ENCODE data around the gene CFAP299.
"Not testable (repeated sequence)": the region's sequence is repeated elsewhere in the genome, so short reads cannot be mapped to it uniquely, and the experiment has no call there.

The CFAP299 gene

GRCh38 chr4:80610199-80610598 is 274.7 kb downstream of the CFAP299 start:
- DNase-seq (ENCODE audit: low read depth in 2 of 2): no peak

GRCh38 chr4:80610845-80611677 is 275.5 kb downstream of the CFAP299 start:
- no peak for DNase-seq (ENCODE audit: low read depth in 2 of 2)

GRCh38 chr4:80611678-80611979 is 276.1 kb downstream of the CFAP299 start:
- no peak for DNase-seq (ENCODE audit: low read depth in 2 of 2)

DNA sequence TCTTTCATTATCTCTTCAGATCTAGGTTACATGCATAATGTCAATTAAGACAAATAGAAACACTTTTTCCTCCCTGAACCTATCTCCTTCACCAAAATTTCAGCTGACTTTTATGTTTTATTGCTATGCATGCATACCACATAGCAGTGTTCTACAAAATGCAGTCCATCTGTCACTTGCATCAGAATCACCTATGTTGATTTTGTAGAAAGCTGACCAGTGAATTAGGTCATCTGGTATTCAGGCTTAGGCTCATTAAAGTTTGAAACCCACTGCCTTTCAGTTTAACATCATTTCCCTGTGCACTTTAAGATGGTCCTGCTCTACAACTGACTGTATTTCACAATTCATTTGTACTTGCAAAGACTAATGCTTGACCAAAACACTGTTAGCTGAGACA is 277.9 kb downstream of the CFAP299 start:
- no peak for DNase-seq (ENCODE audit: low read depth in 2 of 2)

GRCh38 chr4:80614319-80614718 is 278.8 kb downstream of the CFAP299 start:
- no peak for DNase-seq (ENCODE audit: low read depth in 2 of 2)

GRCh38 chr4:80615099-80615498 is 279.6 kb downstream of the CFAP299 start:
- no peak for DNase-seq (ENCODE audit: low read depth in 2 of 2)

DNA sequence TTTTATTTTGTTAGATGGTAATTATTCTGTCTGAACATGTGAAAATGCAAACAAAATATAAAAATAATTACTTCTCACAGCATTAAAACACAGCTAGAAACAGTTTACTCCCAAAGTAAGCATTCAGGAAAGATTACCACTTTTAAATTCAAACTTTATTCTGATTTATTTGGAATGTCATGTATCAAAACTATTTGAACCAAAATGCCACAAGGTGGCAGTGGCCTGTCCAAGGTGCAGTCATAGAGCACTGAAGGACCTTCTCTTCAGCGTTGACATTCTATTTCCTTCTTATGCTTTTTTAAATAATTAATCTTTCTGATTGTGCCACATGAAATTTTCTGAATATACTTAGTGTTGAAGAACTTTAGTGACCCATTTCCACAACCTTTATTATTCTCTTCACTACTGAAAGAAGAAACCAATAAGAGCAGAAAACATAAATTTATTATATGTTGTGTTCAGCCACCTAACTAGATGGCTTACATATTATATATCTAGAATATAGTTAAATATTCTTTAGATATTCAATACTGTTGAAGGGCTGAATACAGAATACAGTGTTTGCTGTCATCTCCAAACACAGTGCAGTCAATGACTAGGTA is 283.6 kb downstream of the CFAP299 start:
- no peak for DNase-seq (ENCODE audit: low read depth in 2 of 2)

DNA sequence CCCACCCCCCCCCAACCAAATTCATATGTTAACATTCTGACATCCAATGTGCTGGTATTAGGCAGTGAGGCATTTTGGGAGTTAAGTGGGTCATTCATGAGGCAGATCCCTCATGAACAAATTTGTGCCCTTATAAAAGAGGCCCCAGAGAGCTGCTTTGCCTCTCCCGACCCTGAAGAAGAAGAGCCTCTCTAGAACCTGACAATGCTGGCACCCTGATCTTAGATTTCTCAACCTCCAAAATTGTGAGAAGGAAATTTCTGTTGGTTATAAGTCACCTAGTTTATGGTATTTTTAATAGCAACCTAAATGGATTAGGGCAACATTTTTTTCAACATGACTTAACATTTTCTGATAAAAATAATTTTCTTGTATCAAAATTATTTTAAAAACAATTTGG is 296.3 kb downstream of the CFAP299 start:
- DNase-seq (ENCODE audit: low read depth in 2 of 2): no peak

GRCh38 chr4:80637190-80637589 is 301.7 kb downstream of the CFAP299 start:
- no peak for DNase-seq (ENCODE audit: low read depth in 2 of 2)

DNA sequence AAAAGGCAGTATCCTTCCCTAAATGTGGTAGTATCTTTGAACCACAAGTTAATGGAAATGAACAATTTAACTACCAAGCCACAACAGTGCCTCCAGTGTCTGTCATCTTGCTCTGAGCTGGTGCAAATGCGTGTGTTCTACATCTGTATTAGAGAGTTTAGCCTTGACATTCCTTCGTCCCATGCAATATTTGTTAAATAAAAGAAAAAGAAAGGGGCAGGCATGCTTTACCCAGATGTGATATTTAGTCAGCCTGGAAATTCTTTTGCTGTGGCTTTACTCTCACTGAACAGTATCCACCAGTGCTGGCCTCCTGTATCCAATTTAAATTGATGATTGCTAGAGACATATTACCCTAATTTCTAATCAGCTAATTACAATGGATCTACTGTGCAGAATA is 310.5 kb downstream of the CFAP299 start:
- DNase-seq (ENCODE audit: low read depth in 2 of 2): no peak

DNA sequence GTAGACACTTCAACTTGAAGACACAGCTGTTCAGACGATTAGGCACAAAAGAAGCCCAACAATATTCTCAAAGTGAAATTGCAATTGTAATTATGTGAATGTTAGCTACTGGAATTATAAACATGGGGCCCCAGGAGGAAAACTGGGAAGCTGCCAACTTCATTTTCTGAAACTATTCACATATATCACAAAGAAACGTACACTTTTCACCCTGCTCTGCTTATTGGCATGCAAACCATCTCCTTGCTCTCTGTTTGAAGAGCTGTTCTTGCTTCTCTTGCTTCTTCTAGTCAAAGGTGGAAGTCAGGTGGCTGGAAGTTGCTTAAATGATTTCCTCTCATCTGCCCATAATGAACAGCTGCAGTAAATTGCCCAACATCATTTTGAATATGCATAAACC is 320.1 kb downstream of the CFAP299 start:
- no peak for DNase-seq (ENCODE audit: low read depth in 2 of 2)

DNA sequence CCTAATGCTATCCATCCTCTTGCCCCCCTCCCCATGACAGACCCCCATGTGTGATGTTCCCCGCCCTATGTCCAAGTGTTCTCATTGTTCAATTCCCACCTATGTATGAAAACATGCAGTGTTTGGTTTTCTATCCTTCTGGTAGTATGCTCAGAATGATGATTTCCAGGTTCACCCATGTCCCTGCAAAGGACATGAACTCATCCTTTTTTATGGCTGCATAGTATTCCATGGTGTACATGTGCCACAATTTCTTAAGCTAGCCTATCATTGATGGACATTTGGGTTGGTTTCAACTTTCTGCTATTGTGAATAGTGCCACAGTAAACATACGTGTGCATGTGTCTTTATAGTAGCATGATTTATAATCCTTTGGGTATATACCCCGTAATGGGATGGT is 334.6 kb downstream of the CFAP299 start:
- not testable (repeated sequence) for DNase-seq (ENCODE audit: low read depth in 2 of 2)

DNA sequence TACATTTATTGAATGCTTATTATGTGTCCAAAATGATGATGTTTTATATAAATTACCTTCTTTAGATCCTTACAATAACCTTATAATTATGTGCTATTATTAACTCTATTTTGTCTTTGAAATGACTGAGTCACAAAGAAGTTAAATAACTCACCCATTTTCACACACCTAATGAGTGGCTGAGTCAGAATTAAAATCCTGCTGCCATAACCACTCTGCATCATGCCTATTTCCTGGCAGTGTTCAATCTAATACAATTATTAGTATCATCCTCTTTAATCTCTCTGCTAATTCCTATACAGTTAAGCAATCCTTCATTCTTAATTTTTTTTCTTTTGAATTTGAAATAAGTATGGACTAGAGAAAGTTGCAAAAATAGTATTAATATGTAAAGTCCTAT is 342.9 kb downstream of the CFAP299 start:
- no peak for DNase-seq (ENCODE audit: low read depth in 2 of 2)

DNA sequence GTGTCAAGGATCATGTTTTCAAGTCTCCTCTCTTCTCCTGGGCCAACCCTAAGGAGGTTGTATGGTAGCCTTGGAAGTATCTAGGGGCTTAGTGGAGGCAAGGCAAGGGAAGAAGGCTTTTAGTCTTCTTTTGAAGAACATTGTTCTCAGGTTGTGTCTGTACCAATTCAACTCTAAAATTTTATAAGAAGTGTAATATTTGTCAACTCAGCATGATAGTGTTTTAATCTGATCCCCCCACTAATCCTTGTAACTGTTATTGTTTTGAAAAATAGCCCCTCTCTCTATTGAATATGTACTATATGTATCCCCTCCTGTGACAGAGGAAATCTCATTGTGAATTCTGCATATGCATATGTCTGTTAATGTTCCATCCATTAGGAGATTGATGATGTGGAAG is 345.4 kb downstream of the CFAP299 start:
- no peak for DNase-seq (ENCODE audit: low read depth in 2 of 2)

DNA sequence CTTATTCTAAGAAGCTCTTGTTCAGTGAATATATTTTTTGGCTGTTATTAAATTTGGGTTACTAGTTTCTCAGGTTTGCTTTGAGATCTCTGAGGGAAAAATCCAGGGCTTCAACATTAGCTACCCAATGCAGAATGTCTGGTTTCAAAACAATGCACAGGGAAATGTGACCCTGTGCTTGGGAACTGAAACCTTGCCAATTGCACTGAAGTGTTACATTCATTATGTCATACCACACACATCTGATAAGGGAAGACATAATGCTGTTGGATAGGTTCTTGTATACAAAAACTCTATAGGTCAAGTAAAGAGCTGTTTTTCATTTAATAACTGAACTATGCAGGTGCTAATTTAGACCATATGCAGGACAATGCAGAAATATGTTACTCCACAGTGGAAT is 349.7 kb downstream of the CFAP299 start:
- no peak for DNase-seq (ENCODE audit: low read depth in 2 of 2)

DNA sequence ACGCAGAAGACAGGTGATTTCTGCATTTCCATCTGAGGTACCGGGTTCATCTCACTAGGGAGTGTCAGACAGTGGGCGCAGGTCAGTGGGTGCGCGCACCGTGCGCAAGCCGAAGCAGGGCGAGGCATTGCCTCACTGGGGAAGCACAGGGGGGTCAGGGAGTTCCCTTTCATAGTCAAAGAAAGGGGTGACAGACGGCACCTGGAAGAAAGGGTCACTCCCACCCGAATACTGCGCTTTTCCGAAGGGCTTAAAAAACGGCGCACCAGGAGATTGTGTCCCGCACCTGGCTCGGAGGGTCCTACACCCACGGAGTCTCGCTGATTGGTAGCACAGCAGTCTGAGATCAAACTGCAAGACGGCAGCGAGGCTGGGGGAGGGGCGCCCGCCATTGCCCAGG is 352.2 kb downstream of the CFAP299 start:
- not testable (repeated sequence) for DNase-seq (ENCODE audit: low read depth in 2 of 2)

DNA sequence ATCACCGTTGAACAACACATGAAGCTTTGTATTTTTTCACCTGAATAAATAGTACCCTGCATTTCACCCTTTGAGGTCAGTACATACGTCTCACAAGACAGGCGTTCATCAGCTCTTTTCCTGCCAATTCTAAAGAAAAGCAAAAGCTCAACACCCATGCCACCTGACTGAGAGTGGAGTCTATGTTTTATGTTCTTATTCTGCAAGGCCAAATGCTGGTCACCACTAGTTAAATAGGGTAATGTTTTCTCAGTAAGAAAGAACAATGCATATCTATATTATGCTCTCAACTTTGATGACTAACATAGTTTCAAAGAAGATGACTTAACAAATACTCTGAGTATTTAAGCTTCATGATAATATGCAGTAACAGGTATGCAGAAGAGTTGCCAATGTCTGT is 358.6 kb downstream of the CFAP299 start:
- no peak for DNase-seq (ENCODE audit: low read depth in 2 of 2)

GRCh38 chr4:80705311-80705710 is 369.8 kb downstream of the CFAP299 start:
- DNase-seq (ENCODE audit: low read depth in 2 of 2): no peak

GRCh38 chr4:80709082-80709869 is 373.7 kb downstream of the CFAP299 start:
- no peak for DNase-seq (ENCODE audit: low read depth in 2 of 2)

GRCh38 chr4:80710748-80711451 is 375.4 kb downstream of the CFAP299 start:
- no peak for DNase-seq (ENCODE audit: low read depth in 2 of 2)

GRCh38 chr4:80711956-80712355 is 376.4 kb downstream of the CFAP299 start:
- DNase-seq (ENCODE audit: low read depth in 2 of 2): no peak

GRCh38 chr4:80713409-80713808 is 377.9 kb downstream of the CFAP299 start:
- DNase-seq (ENCODE audit: low read depth in 2 of 2): no peak

Measured in stimulated activated CD8-positive, alpha-beta memory T cell treated with anti-CD3 and anti-CD28 coated beads, Interleukin-7, amount 100 ng/mL, for 4 hours (primary cell).